ENCODE results near the gene CD48. TPM values are rescaled to one million over a fixed set of nuclear protein-coding genes. Genes with fewer than 3 reads are reported as not detected.

The CD48 gene
- polyA plus RNA-seq, 1 donor (not counting 4 experiments of a cell fraction or from before 2014, with no cell fraction given): 0.07 TPM

DNA sequence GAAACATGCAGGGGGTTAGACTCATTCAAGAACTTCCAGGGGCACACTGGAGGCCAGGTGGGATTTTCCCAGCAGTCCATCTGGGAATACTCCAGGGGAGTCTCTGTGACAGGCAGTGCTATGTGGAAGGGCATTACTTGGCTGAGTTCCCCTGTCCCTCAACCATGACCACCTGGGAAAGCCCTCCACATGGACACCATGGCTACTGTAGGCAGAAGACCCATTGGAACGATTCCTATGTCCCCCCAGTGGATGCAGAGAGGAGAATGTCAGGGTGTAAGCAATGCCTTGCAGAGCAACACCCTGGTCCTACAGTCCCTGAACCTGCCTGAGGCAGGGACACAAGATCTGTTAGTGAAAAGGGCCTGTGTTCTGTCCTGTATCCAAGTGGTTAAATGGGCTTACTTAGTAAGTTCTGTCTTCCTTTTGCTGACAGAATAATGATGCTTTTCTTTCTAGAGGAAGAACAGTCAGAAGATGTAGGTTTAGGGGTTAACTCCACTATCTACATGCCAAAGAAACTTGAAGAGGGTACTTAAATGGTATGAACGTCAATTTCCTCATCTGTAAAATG, 78.2 kb downstream of the CD48 start:
- dilution Hi-C loops (cut with MboI; ENCODE audit: extremely low pct_ligation_motif_present, low sequenced_read_pairs): no loop called here
- Histone ChIP-seq H3K27ac (ENCODE audit: control insufficient read depth, insufficient read depth, low read length) (no peak overlapping the region), H4K20me1 (ENCODE audit: control insufficient read depth, extremely low read depth, insufficient read depth, low read length) (no peaks in the 10 kb centered on the region), H2AFZ (ENCODE audit: control insufficient read depth, low read length) (no peak overlapping the region), H3K9me1 (ENCODE audit: control insufficient read depth, extremely low read depth, insufficient read depth, low read length) (no peaks in the 10 kb centered on the region), H3K4me1 (ENCODE audit: control insufficient read depth, extremely low read depth, insufficient read depth, low read length) (no peaks in the 10 kb centered on the region), H3K4me3 (ENCODE audit: control insufficient read depth in 2 of 3, extremely low read depth in 1 of 3, insufficient read depth in 2 of 3, low read depth in 1 of 3, low read length in 3 of 3) (no peak overlapping the region), H3K9ac (ENCODE audit: control insufficient read depth, extremely low read depth, insufficient read depth, low read length) (no peak overlapping the region), H3K4me2 (ENCODE audit: control insufficient read depth, extremely low read depth, insufficient read depth, low read depth, low read length) (no peak overlapping the region), H3K79me2 (ENCODE audit: control insufficient read depth, insufficient read depth, low read length) (no peaks in the 10 kb centered on the region), H3K27me3 (ENCODE audit: control insufficient read depth, extremely low read depth, insufficient read depth, low read length) (peaks cover 2% of the 10 kb centered on the region), H3K9me3 (ENCODE audit: control insufficient read depth, low read depth, low read length) (no peaks in the 10 kb centered on the region), H3K36me3 (ENCODE audit: control insufficient read depth in 2 of 2, extremely low read depth in 1 of 2, insufficient read depth in 2 of 2, low read length in 2 of 2) (no peaks in the 10 kb centered on the region)
- DNase-seq (ENCODE audit: low read depth, low spot score): no peak
- TF ChIP-seq EZH2 (IDR thresholded peaks at IDR 0.05; ENCODE audit: low read length): no peak
- TF ChIP-seq, protein P1, sequence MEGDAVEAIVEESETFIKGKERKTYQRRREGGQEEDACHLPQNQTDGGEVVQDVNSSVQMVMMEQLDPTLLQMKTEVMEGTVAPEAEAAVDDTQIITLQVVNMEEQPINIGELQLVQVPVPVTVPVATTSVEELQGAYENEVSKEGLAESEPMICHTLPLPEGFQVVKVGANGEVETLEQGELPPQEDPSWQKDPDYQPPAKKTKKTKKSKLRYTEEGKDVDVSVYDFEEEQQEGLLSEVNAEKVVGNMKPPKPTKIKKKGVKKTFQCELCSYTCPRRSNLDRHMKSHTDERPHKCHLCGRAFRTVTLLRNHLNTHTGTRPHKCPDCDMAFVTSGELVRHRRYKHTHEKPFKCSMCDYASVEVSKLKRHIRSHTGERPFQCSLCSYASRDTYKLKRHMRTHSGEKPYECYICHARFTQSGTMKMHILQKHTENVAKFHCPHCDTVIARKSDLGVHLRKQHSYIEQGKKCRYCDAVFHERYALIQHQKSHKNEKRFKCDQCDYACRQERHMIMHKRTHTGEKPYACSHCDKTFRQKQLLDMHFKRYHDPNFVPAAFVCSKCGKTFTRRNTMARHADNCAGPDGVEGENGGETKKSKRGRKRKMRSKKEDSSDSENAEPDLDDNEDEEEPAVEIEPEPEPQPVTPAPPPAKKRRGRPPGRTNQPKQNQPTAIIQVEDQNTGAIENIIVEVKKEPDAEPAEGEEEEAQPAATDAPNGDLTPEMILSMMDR (optimal IDR thresholded peaks at IDR 0.05 in 1 of 3, IDR thresholded peaks at IDR 0.05 in 1 of 3, conservative IDR thresholded peaks at IDR 0.05 in 1 of 3; ENCODE audit: extremely low read depth in 1 of 3, insufficient read depth in 2 of 3, low read length in 3 of 3): no peak
- no peak for FAIRE-seq

DNA sequence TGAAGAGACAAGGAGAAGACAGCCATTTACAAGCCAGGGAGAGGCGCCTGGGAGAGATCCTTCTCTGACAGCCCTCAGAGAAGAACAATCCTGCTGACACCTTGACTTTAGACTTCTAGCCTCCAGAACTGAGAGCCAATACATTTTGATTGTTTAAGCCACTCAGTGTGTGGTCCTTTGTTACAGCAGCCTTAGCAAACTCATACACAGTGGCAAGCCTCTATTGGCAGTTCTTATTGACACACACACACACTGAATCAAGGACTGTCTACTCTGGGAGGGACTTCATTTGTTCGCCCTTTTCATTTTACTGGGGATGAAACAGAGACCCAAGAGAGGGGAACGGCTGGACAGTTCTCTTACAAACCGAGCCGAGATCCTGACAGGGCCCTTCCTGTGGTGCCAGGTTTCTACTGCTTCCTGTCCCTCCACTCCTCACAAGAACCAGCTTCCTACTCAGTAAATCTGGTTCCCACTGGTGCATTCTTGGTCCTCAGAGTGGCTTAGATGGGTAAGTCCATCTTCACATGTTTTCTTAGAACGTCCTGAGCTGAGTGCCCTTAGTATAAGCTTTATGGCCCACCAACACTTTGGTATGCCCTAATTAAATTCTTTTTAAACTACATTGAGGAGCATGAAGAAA, 79.5 kb downstream of the CD48 start:
- no peak overlapping the region for H3K9ac ChIP-seq (ENCODE audit: control insufficient read depth, extremely low read depth, insufficient read depth, low read length)
- dilution Hi-C loops (cut with MboI; ENCODE audit: extremely low pct_ligation_motif_present, low sequenced_read_pairs): no loop called here
- H3K27me3 ChIP-seq (ENCODE audit: control insufficient read depth, extremely low read depth, insufficient read depth, low read length): no peaks in the 10 kb centered on the region
- no peak overlapping the region for H3K4me2 ChIP-seq (ENCODE audit: control insufficient read depth, extremely low read depth, insufficient read depth, low read depth, low read length)
- no peaks in the 10 kb centered on the region for H3K9me1 ChIP-seq (ENCODE audit: control insufficient read depth, extremely low read depth, insufficient read depth, low read length)
- no peak overlapping the region for H3K27ac ChIP-seq (ENCODE audit: control insufficient read depth, insufficient read depth, low read length)
- no peak overlapping the region for H3K4me3 ChIP-seq (ENCODE audit: control insufficient read depth in 2 of 3, extremely low read depth in 1 of 3, insufficient read depth in 2 of 3, low read depth in 1 of 3, low read length in 3 of 3)
- no peaks in the 10 kb centered on the region for H3K4me1 ChIP-seq (ENCODE audit: control insufficient read depth, extremely low read depth, insufficient read depth, low read length)
- H2AFZ ChIP-seq (ENCODE audit: control insufficient read depth, low read length): no peak overlapping the region
- H4K20me1 ChIP-seq (ENCODE audit: control insufficient read depth, extremely low read depth, insufficient read depth, low read length): no peaks in the 10 kb centered on the region
- H3K36me3 ChIP-seq (ENCODE audit: control insufficient read depth in 2 of 2, extremely low read depth in 1 of 2, insufficient read depth in 2 of 2, low read length in 2 of 2): no peaks in the 10 kb centered on the region
- no peaks in the 10 kb centered on the region for H3K9me3 ChIP-seq (ENCODE audit: control insufficient read depth, low read depth, low read length)
- no peaks in the 10 kb centered on the region for H3K79me2 ChIP-seq (ENCODE audit: control insufficient read depth, insufficient read depth, low read length)
- FAIRE-seq (no peak), DNase-seq (ENCODE audit: low read depth, low spot score) (no peak)
- TF ChIP-seq, protein P1 (optimal IDR thresholded peaks at IDR 0.05 in 1 of 3, IDR thresholded peaks at IDR 0.05 in 1 of 3, conservative IDR thresholded peaks at IDR 0.05 in 1 of 3; ENCODE audit: extremely low read depth in 1 of 3, insufficient read depth in 2 of 3, low read length in 3 of 3): no peak
- TF ChIP-seq EZH2 (IDR thresholded peaks at IDR 0.05; ENCODE audit: low read length): no peak

Data from keratinocyte (primary cell).